GM18867 (cell line): Measurements from ENCODE around the gene ULBP1.
A peak's percentile ranks its signal among the peaks of the same experiment; 100 is the strongest.
"Not testable (repeated sequence)": the region's sequence is repeated elsewhere in the genome, so short reads cannot be mapped to it uniquely, and the experiment has no call there.

Experiments used
- ATAC-seq: cut with Tn5 transposase; IDR thresholded peaks from one replicate; pipeline ENCODE4 v1.9.1; 2021; ENCODE audit warnings: mild to moderate bottlenecking, moderate library complexity; ENCODE audit not compliant: unreplicated experiment

The ULBP1 gene

GRCh38 chr6:150003599-150003998 lies 39.9 kb downstream of the ULBP1 start:
- not testable (repeated sequence) for ATAC-seq

GRCh38 chr6:150004101-150004782 lies 40.5 kb downstream of the ULBP1 start:
- peak; percentile 25 for ATAC-seq

- ATAC-seq, result peak; percentile 79
These were observed 41.3 kb downstream of the ULBP1 start for GRCh38 chr6:150004783-150005717.

- no peak for ATAC-seq
These were observed 42.3 kb downstream of the ULBP1 start for GRCh38 chr6:150005761-150006651.

- ATAC-seq, result no peak
These were observed 43.3 kb downstream of the ULBP1 start for GRCh38 chr6:150006961-150007464.

GRCh38 chr6:150008588-150008987 lies 44.8 kb downstream of the ULBP1 start:
- no peak for ATAC-seq

- not testable (repeated sequence) for ATAC-seq
These were observed 49.4 kb downstream of the ULBP1 start for GRCh38 chr6:150012846-150013784.

GRCh38 chr6:150013785-150014622 lies 50.3 kb downstream of the ULBP1 start:
- not testable (repeated sequence) for ATAC-seq

GRCh38 chr6:150014623-150015280 lies 51.0 kb downstream of the ULBP1 start:
- ATAC-seq, result not testable (repeated sequence)

- not testable (repeated sequence) for ATAC-seq
These were observed 51.7 kb downstream of the ULBP1 start for GRCh38 chr6:150015281-150016001.

- ATAC-seq, result peak; percentile 64
These were observed 52.8 kb downstream of the ULBP1 start for GRCh38 chr6:150016324-150017185.

- ATAC-seq, result not testable (repeated sequence)
These were observed 53.4 kb downstream of the ULBP1 start for GRCh38 chr6:150017186-150017521.

- no peak for ATAC-seq
These were observed 55.3 kb downstream of the ULBP1 start for GRCh38 chr6:150018846-150019580.

GRCh38 chr6:150021870-150022269 lies 58.1 kb downstream of the ULBP1 start:
- ATAC-seq, result not testable (repeated sequence)
